PC-3 (cell line): ENCODE data around the gene PLCL2. TPM values are rescaled to one million over a fixed set of nuclear protein-coding genes. Genes with fewer than 3 reads are reported as not detected.

Experiments used
- ATAC-seq: fragments of 200-7000 bp; cut with Tn5 transposase; 2 replicates; pipeline ENCODE4 v1.9.1; 2020; ENCODE audit warnings: mild to moderate bottlenecking, moderate library complexity
- BruUV-seq: library from RNA; stranded (reverse); fragments of 400-500 nt; replicated peaks from 2 replicates; lab custom pipeline; 2021; lab: Mats Ljungman, UMichigan
- CTCF ChIA-PET: fragments of 300-600 bp; sonication (Branson Sonifier 250); formaldehyde crosslinking; loops from one replicate; lab custom pipeline; 2022; ENCODE audit warnings: antibody characterized with exemption; lab: Charles Lee
- POLR2A ChIA-PET: fragments of 300-600 bp; sonication (Branson Sonifier 250); formaldehyde crosslinking; loops from one replicate; lab custom pipeline; 2022; ENCODE audit warnings: antibody characterized with exemption; ENCODE audit not compliant: unreplicated experiment; lab: Charles Lee
- DNase-seq: peaks from one replicate; pipeline ENCODE4 v3.0.0-alpha.2; 2015
- H2AFZ ChIP-seq: fragments of 300-600 bp; sonication (generic); 2 replicates; pipeline ENCODE4 v1.6.0; 2016; ENCODE audit warnings: antibody characterized with exemption, low read length
- H3F3A ChIP-seq: fragments of 300-600 bp; sonication (generic); one replicate; pipeline ENCODE4 v1.6.0; 2017; ENCODE audit warnings: antibody characterized with exemption, low read length, control low read depth, mild to moderate bottlenecking; ENCODE audit not compliant: unreplicated experiment
- H3K27ac ChIP-seq: fragments of 300-600 bp; sonication (generic); 2 replicates; pipeline ENCODE4 v1.5.1; 2016; ENCODE audit warnings: mild to moderate bottlenecking, low read length
- H3K27me3 ChIP-seq: fragments of 300-600 bp; sonication (generic); 2 replicates; pipeline ENCODE4 v1.6.1; 2016; ENCODE audit warnings: low read length, mixed read lengths
- H3K36me3 ChIP-seq: fragments of 300-600 bp; sonication (generic); 2 replicates; pipeline ENCODE4 v1.6.1; 2016; ENCODE audit warnings: low read depth, mixed run types, low read length, mixed read lengths
- H3K4me1 ChIP-seq: fragments of 300-600 bp; sonication (generic); 2 replicates; pipeline ENCODE4 v1.5.1; 2016; ENCODE audit warnings: low read length; ENCODE audit not compliant: insufficient read depth
- H3K4me2 ChIP-seq: fragments of 300-600 bp; sonication (generic); 2 replicates; pipeline ENCODE4 v1.6.0; 2016; ENCODE audit warnings: low read length
- H3K4me3 ChIP-seq: fragments of 300-600 bp; sonication (generic); 2 replicates; pipeline ENCODE4 v1.5.1; 2016; ENCODE audit warnings: mild to moderate bottlenecking, low read length, mixed read lengths
- H3K79me2 ChIP-seq: fragments of 300-600 bp; sonication (generic); 2 replicates; pipeline ENCODE4 v1.6.1; 2017; ENCODE audit warnings: low read length, mixed read lengths
- H3K9ac ChIP-seq: fragments of 300-600 bp; sonication (generic); 2 replicates; pipeline ENCODE4 v1.6.0; 2016; ENCODE audit warnings: mild to moderate bottlenecking, low read length
- H3K9me2 ChIP-seq: fragments of 300-600 bp; sonication (generic); replicated peaks from 2 replicates; pipeline ENCODE4 v1.6.1; 2016; ENCODE audit warnings: mixed run types, low read length, mixed read lengths
- H3K9me3 ChIP-seq: fragments of 300-600 bp; sonication (generic); 2 replicates; pipeline ENCODE4 v1.6.1; 2016; ENCODE audit warnings: low read length, mixed read lengths
- H4K20me1 ChIP-seq: fragments of 300-600 bp; sonication (generic); 2 replicates; pipeline ENCODE4 v1.6.1; 2016; ENCODE audit warnings: low read length, mixed read lengths
- CTCF ChIP-seq: fragments of 300-600 bp; sonication (generic); conservative IDR thresholded peaks from 2 replicates; pipeline ENCODE4 v1.5.1; 2017; ENCODE audit warnings: antibody characterized with exemption, low read depth, mild to moderate bottlenecking, low read length
- EZH2 ChIP-seq: fragments of 300-600 bp; sonication (generic); IDR thresholded peaks from one replicate; pipeline ENCODE4 v1.6.1; 2017; ENCODE audit warnings: antibody characterized with exemption, mild to moderate bottlenecking, low read length; ENCODE audit not compliant: unreplicated experiment
- EZH2phosphoT487 ChIP-seq: fragments of 300-600 bp; sonication (generic); IDR thresholded peaks from 2 replicates; pipeline ENCODE4 v1.6.1; 2018; ENCODE audit warnings: mild to moderate bottlenecking, antibody characterized with exemption, low read length, borderline replicate concordance
- intact Hi-C: fragments of 100-400 bp; cut with micrococcal nuclease; formaldehyde crosslinking; loops from 2 replicates; pipeline ENCODE4 v1.9.0; 2023
- total RNA-seq: library from RNA; depleted of rRNA; stranded (reverse); fragments of >200 nt; gene quantifications from 2 replicates; pipeline ENCODE4 v1.2.3, GENCODE V29; 2014

Gene PLCL2
- total RNA-seq, 1 experiment from 2014 or later = 9.8 TPM

GRCh38 chr3:16886303-16886683 is 1.5 kb downstream of the PLCL2 start:
- Histone ChIP-seq H3K9ac (peak overlapping the region; percentile 78), H3K4me2 (peak overlapping the region; percentile 87), H4K20me1 (no peaks in the 10 kb centered on the region), H3F3A (no peaks in the 10 kb centered on the region), H3K27ac (peak overlapping the region; percentile 10; the same call in 1 of the 2 replicates), H3K4me3 (peak overlapping the region; percentile 94), H3K36me3 (no peaks in the 10 kb centered on the region), H3K9me3 (no peaks in the 10 kb centered on the region), H3K4me1 (peaks cover 54% of the 10 kb centered on the region), H3K9me2 (no peaks in the 10 kb centered on the region), H2AFZ (peak overlapping the region; percentile 90), H3K79me2 (peaks cover 60% of the 10 kb centered on the region), H3K27me3 (no peaks in the 10 kb centered on the region)
- ATAC-seq = peak; percentile 5
- peak; percentile 29 for DNase-seq
- no TSS peak for BruUV-seq
- intact Hi-C loops = loop anchor here (1.0 kb wide), 2 partner anchors 109 to 146 kb away; no protein-coding TSS in a partner anchor
- ChIA-PET POLR2A (interaction anchor here (0.6 kb wide), 1 partner anchor 346 kb away, joined by 4 read pairs; no protein-coding TSS in a partner anchor), CTCF (interaction anchor here (0.6 to 0.7 kb wide), 2 partner anchors 54 to 826 kb away, joined by 3 read pairs; no protein-coding TSS in a partner anchor)
- no peak for TF ChIP-seq CTCF
- no peak for TF ChIP-seq EZH2

- TF ChIP-seq EZH2 = no peak
- no peak for TF ChIP-seq EZH2phosphoT487
- no peaks in the 10 kb centered on the region for H4K20me1 ChIP-seq
- no peak overlapping the region for H3K9ac ChIP-seq
- H3K79me2 ChIP-seq = peaks cover 68% of the 10 kb centered on the region
- peak overlapping the region; percentile 87 for H3K4me2 ChIP-seq
- H3K9me3 ChIP-seq = no peaks in the 10 kb centered on the region
- POLR2A ChIA-PET = no interaction called here
- DNase-seq = no peak
- H3K4me3 ChIP-seq = peak overlapping the region; percentile 94; the same call in 1 of the 2 replicates
- H3K27me3 ChIP-seq = no peaks in the 10 kb centered on the region
- BruUV-seq = no TSS peak
- H3K4me1 ChIP-seq = peaks cover 57% of the 10 kb centered on the region
- no peak overlapping the region for H2AFZ ChIP-seq
- H3K36me3 ChIP-seq = no peaks in the 10 kb centered on the region
- no peaks in the 10 kb centered on the region for H3K9me2 ChIP-seq
- CTCF ChIA-PET = no interaction called here
- no peaks in the 10 kb centered on the region for H3F3A ChIP-seq
- intact Hi-C loops = no loop called here
- no peak overlapping the region for H3K27ac ChIP-seq
- no peak for ATAC-seq
Observed at GRCh38 chr3:16887130-16887529, 2.4 kb downstream of the PLCL2 start.

- Histone ChIP-seq H3K9me3 (no peaks in the 10 kb centered on the region), H3K4me1 (peaks cover 57% of the 10 kb centered on the region), H3K9ac (no peak overlapping the region), H3K4me2 (peak overlapping the region; percentile 87), H4K20me1 (no peaks in the 10 kb centered on the region), H3K79me2 (peaks cover 78% of the 10 kb centered on the region), H3K4me3 (no peak overlapping the region), H3F3A (no peaks in the 10 kb centered on the region), H3K27ac (no peak overlapping the region), H3K36me3 (no peaks in the 10 kb centered on the region), H3K27me3 (no peaks in the 10 kb centered on the region), H2AFZ (no peak overlapping the region), H3K9me2 (no peaks in the 10 kb centered on the region)
- DNase-seq (no peak), ATAC-seq (no peak)
- ChIA-PET POLR2A (interaction anchor here (0.6 kb wide), 1 partner anchor 303 kb away, joined by 5 read pairs; no protein-coding TSS in a partner anchor), CTCF (no interaction called here)
- BruUV-seq = no TSS peak
- intact Hi-C loops = no loop called here
- TF ChIP-seq EZH2phosphoT487 = no peak
- TF ChIP-seq EZH2 = no peak
- no peak for TF ChIP-seq CTCF
Observed at GRCh38 chr3:16888356-16888755, 3.6 kb downstream of the PLCL2 start.
